BE2C (cell line): ENCODE measurements around the gene TRRAP.
A peak's percentile ranks its signal among the peaks of the same experiment; 100 is the strongest.
"Not testable (repeated sequence)": the region's sequence is repeated elsewhere in the genome, so short reads cannot be mapped to it uniquely, and the experiment has no call there.

Source experiments
- DNase-seq: peaks from one replicate; pipeline ENCODE4 v3.0.0-alpha.2; 2020
- H3K27me3 ChIP-seq: fragments of 250-450 bp; sonication (Bioruptor Pico); 2 replicates; pipeline ENCODE4 v1.5.1; 2020; ENCODE audit warnings: mild to moderate bottlenecking
- H3K36me3 ChIP-seq: fragments of 250-450 bp; sonication (Bioruptor Pico); 2 replicates; pipeline ENCODE4 v1.5.1; 2020; ENCODE audit warnings: mild to moderate bottlenecking
- H3K4me1 ChIP-seq: fragments of 250-450 bp; sonication (Bioruptor Pico); 2 replicates; pipeline ENCODE4 v1.5.1; 2020
- H3K4me3 ChIP-seq: 2 replicates; pipeline ENCODE4 v1.5.1; 2011; ENCODE audit warnings: low read depth, low read length
- H3K9me3 ChIP-seq: fragments of 250-450 bp; sonication (Bioruptor Pico); 2 replicates; pipeline ENCODE4 v1.5.1; 2020
- CTCF ChIP-seq: IDR thresholded peaks from 2 replicates; pipeline ENCODE4 v1.5.1; 2012; ENCODE audit warnings: mild to moderate bottlenecking, low read depth, low read length

TRRAP gene

DNA sequence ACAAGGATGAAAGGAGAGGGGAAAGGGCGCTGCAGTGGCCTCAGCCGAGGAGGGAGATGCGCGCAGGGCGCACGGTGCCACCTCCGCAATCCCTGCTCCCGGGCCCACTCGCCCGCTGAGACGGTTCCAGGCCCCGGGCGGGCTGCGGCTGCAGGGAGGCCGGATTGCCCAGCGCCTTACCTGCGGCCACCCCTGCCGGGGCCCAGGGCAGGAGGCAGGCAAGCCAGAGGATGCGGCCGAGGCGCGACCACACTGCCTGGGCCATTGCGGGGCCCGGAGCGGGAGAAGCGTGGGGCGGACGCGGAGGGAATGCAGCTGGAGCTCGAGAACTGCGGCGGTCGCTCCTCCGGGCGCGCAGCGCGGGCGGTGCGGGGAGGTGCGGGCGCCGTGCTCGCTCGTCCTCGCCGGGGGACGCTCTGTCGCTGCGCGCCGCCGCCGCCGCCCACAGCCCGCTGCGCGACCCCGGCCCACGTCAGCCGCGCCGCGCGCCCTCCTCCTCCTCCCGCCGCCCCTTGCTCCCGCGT, 8.7 kb upstream of the TRRAP start, which contains the start of gene TMEM130:
TMEM130 (minus strand) TSS at position 418 of the 524 bp plus-strand sequence; CDS start at position 265, 153 bp downstream.
- H3K4me3 ChIP-seq: peak within 1 kb of the TSS; percentile 62
- no peak for DNase-seq
- no peak for TF ChIP-seq CTCF
- no peaks in the 10 kb centered on the region for H3K27me3 ChIP-seq
- H3K9me3 ChIP-seq: no peaks in the 10 kb centered on the region
- H3K36me3 ChIP-seq: no peaks in the 10 kb centered on the region
- peaks cover 21% of the 10 kb centered on the region for H3K4me1 ChIP-seq

GRCh38 chr7:98870121-98870651, 8.1 kb upstream of the TRRAP start:
- peaks cover 21% of the 10 kb centered on the region for H3K4me1 ChIP-seq
- peak overlapping the region; percentile 62 for H3K4me3 ChIP-seq
- no peak for TF ChIP-seq CTCF
- H3K9me3 ChIP-seq: no peaks in the 10 kb centered on the region
- H3K27me3 ChIP-seq: no peaks in the 10 kb centered on the region
- DNase-seq: peak; percentile 92
- no peaks in the 10 kb centered on the region for H3K36me3 ChIP-seq

GRCh38 chr7:98870807-98871491, 7.4 kb upstream of the TRRAP start:
- TF ChIP-seq CTCF: no peak
- H3K9me3 ChIP-seq: no peaks in the 10 kb centered on the region
- no peak for DNase-seq
- H3K4me1 ChIP-seq: peaks cover 21% of the 10 kb centered on the region
- no peak overlapping the region for H3K4me3 ChIP-seq
- H3K36me3 ChIP-seq: no peaks in the 10 kb centered on the region
- H3K27me3 ChIP-seq: no peaks in the 10 kb centered on the region

GRCh38 chr7:98872328-98872924, 5.9 kb upstream of the TRRAP start:
- Histone ChIP-seq H3K36me3 (no peaks in the 10 kb centered on the region), H3K4me3 (no peak overlapping the region), H3K27me3 (no peaks in the 10 kb centered on the region), H3K4me1 (peaks cover 13% of the 10 kb centered on the region), H3K9me3 (no peaks in the 10 kb centered on the region)
- peak; percentile 58 for DNase-seq
- peak; percentile 56 for TF ChIP-seq CTCF

DNA sequence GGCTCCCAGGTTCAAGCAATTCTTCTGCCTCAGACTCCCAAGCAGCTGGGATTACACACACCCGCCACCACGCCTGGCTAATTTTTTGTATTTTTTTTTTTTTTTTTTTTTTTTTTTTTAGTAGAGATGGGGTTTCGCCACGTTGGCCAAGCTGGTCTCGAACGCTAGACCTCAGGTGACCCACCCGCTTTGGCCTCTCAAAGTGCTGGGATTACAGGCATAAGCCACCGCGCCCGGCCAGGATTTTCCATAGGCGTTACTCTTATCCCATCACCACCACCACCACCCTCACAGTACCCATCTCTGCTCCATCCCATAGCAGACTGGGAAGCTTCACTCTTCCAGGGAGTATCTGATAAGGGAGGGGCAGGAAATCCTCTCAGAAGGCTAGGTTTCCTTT, 4.7 kb upstream of the TRRAP start:
- H3K9me3 ChIP-seq, DNase-seq, H3K4me1 ChIP-seq: not testable (repeated sequence)

GRCh38 chr7:98874942-98875341, 3.4 kb upstream of the TRRAP start:
- Histone ChIP-seq H3K4me1 (no peaks in the 10 kb centered on the region), H3K4me3 (no peak overlapping the region), H3K9me3 (no peaks in the 10 kb centered on the region), H3K36me3 (no peaks in the 10 kb centered on the region), H3K27me3 (no peaks in the 10 kb centered on the region)
- no peak for TF ChIP-seq CTCF
- DNase-seq: no peak

More for the DNA sequence above, 4.7 kb upstream of the TRRAP start:
- H3K4me3 ChIP-seq, H3K36me3 ChIP-seq, H3K27me3 ChIP-seq: not testable (repeated sequence)
